Activated CD8-positive, alpha-beta memory T cell treated with anti-CD3 and anti-CD28 coated beads, Interleukin-2, amount 50 U/mL, for 24 hours (primary cell): ENCODE results near the gene NMBR.
A peak's percentile ranks its signal among the peaks of the same experiment; 100 is the strongest.
"Not testable (repeated sequence)": the region's sequence is repeated elsewhere in the genome, so short reads cannot be mapped to it uniquely, and the experiment has no call there.

Source experiments
- DNase-seq: peaks from one replicate; pipeline ENCODE4 v3.0.0-alpha.2; 2020; ENCODE audit errors: extremely low read depth

NMBR gene

DNA sequence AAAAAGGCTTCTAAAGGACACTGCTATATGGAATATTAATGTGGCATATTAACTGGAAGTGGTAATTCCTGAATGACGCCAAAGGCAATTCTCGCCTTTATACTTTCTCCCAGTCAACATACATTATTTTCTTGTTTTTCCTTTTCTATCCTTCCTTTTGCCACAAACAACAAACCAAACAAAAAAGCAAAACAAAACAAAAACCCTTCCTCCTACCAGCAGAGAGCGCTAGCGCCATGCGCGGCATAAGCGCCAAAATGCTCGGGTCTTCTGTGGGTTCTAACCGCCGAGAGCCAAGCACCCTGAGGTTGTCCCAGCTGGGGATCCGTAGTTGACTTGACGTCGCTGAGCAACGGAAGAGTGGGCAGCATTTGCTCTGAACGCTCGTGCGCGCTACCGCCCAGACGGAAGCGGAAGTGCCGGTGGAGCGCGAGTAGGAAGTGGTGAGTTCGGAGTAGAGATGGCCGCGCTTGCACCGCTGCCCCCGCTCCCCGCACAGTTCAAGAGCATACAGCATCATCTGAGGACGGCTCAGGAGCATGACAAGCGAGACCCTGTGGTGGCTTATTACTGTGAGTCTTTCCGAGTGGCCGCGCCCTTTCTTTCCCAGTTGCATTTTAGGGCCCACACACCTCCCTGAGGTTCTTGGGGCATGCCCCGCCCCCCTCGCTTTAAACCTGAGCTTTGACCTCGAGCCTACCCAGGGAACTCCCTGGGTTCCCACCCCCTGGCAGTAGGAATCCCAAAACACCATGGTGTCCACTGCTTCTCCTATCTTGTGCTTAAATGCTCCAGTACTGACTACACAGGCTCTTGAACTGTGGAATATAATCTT, at the start of gene NMBR, which contains the start of gene VTA1:
NMBR (minus strand) TSS at position 295 of the 835 bp plus-strand sequence. CDS start 58,464 bp downstream, outside the sequence.
VTA1 (plus strand) TSS at position 436 of the 835 bp plus-strand sequence; CDS start at position 461, 25 bp downstream.
- DNase-seq, result peak; percentile 95

DNA sequence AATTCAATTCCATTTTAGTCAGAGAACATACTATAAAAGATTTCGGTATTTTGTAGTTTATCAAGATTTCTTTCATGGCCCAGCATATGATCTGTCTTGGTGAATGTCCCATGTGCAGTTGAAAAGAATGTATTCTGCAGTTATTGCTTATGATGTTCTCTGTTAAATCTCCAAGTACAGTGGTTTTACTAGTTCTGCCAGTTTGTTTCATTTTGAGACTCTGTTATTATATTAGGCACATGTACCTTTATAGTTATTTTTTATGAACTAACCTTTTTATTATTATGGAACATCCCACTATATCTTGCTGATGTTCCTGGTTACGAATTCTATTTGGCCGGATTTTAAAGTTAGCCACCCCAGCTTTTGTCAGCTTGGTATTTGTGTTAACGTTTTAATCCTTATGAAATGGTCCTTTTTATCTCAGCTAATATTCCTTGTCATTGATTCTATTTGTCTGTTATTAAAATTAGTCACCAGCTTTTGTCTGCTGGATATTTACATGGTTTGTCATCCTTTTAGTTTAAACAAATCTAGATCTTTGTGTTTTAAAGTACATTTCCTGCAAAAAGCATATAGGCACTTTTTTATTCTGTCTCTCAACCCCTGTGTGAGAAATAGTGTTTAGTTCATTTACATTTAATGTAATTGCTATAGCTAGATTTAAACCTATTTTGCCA, 49.1 kb upstream of the NMBR start:
- no peak for DNase-seq

- DNase-seq, result no peak
Observed at GRCh38 chr6:142193621-142194020, 46.7 kb upstream of the NMBR start.

DNA sequence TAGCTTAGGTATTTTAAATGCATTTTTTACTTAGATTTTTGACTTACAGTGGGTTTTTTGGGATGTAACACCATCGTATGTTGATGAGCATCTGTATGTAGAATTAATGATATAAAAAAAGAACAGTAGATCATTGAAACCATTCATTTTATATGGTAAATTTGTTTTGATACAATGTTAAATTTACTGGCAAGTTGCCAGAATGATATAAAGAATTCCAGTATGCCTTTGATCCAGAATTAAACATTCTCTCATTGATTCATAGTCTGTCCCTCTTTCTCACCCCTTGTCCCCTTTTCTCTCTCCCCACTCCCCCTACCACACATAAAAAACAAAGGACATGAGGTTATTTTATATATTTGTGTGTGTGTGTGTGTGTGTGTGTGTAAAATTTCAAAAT, 45.4 kb upstream of the NMBR start:
- DNase-seq, result no peak

- DNase-seq, result no peak
Observed at GRCh38 chr6:142189057-142189456, 42.1 kb upstream of the NMBR start.

GRCh38 chr6:142188341-142188740, 41.4 kb upstream of the NMBR start:
- DNase-seq, result not testable (repeated sequence)

DNA sequence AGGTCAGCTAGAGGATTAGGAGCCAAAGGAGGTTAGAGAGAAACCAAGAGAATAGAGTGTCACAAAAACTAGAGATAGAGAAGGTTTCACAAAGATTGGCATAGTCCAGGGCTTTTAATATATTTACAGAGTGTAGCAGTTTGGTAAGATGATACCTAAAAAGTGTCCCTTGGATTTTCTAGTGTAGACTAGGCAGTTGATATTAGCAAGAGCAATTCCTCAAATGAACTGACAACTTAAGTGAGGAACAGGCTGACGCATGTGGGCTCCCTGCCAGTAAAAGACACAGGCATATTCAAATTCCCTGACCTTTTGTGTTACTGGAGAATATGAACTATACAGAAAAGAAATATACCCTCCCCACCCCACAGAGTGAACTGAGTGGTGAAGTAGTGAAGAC, 40.3 kb upstream of the NMBR start:
- no peak for DNase-seq

GRCh38 chr6:142185641-142186040, 38.7 kb upstream of the NMBR start:
- DNase-seq, result no peak

- no peak for DNase-seq
Observed at GRCh38 chr6:142184307-142184706, 37.4 kb upstream of the NMBR start.

DNA sequence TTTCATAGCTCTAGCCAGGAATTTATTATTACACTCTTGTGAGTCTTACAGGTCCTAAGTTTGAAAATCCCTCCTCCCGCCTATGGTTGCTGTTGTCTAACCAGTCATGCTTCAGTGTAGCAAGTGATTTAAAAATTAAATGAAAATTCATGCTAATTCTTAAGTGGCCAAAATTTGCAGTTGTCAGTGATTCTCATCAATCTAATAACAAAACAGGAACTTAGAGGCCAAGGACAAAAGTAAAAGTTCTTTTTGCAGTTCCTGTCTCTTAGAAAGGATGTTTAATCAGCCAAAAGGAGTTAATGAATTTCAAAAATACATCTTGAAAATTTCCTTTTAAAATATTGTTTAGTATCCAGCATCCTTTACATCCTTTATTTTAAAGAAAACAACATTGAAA, 36.4 kb upstream of the NMBR start:
- no peak for DNase-seq

- no peak for DNase-seq
Observed at GRCh38 chr6:142182004-142182403, 35.1 kb upstream of the NMBR start.

GRCh38 chr6:142178129-142178528, 31.2 kb upstream of the NMBR start:
- no peak for DNase-seq

- DNase-seq, result no peak
Observed at GRCh38 chr6:142174703-142175102, 27.8 kb upstream of the NMBR start.

GRCh38 chr6:142173980-142174379, 27.1 kb upstream of the NMBR start:
- DNase-seq, result no peak

GRCh38 chr6:142172758-142173157, 25.8 kb upstream of the NMBR start:
- no peak for DNase-seq

- no peak for DNase-seq
Observed at GRCh38 chr6:142171351-142171750, 24.4 kb upstream of the NMBR start.

- no peak for DNase-seq
Observed at GRCh38 chr6:142167486-142167885, 20.6 kb upstream of the NMBR start.

- DNase-seq, result no peak
Observed at GRCh38 chr6:142167071-142167470, 20.1 kb upstream of the NMBR start.

GRCh38 chr6:142165227-142165626, 18.3 kb upstream of the NMBR start:
- no peak for DNase-seq

- DNase-seq, result no peak
Observed at GRCh38 chr6:142162780-142163179, 15.9 kb upstream of the NMBR start.

DNA sequence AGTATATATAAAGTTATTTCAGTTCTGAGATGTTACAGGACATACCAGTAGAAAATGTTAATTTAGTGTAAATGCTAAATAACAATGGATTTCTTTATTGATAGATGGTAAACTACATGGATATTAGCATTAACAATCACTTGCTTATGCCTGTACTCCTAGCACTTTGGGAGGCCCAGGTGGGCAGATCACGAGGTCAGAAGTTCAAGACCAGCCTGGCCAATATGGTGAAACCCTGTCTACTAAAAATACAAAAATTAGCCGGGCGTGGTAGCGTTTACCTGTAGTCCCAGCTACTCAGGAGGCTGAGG, 9.8 kb upstream of the NMBR start:
- not testable (repeated sequence) for DNase-seq

DNA sequence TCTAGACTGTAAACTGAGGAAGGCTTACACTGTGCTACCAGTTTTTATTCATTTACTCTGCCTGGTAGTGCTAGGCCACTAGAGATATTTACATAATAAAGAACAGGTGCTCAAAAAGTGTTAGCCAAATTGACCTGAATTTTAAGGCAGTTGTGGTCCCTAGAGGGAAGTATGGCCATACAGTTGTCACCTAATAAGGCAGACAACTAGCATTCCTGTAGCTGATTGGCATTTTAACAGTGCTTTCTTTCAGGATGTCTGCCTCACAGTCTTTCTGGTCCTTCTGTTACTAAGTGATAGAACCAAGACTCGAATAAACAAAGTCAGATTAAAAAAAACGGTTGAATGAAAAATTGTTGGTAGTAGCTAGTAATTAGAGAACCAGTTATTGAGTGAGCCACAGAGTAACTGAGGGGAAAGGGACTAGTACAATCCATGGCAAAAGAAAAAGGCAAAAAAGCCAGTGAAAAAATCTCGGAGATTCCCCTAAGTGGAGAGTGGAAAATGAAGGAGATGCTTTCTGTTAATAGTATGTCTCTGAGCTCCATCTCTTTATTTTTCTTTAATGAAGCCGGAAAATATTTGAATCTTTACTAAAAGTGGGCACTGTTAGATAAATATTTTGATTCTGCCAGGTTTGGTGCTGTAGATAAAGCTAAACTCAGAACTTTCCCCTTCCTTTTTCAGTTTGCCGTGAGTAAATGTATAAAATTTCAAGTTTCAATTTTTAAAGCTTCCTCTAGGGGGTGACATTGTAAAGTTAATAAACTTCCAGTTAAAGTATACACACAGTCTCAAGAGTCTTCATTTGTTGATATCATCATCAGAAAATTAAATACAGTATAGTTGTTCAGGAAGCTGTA, 9.2 kb upstream of the NMBR start:
- DNase-seq, result no peak
